Suprapubic skin (tissue), 4 donors: Measurements from ENCODE around the gene RPL34. TPM values are rescaled to one million over a fixed set of nuclear protein-coding genes. Genes with fewer than 3 reads are reported as not detected.

ENCODE experiments used
- DNase-seq, 2 donors: peaks; one replicate each; pipeline ENCODE4 v3.0.0-alpha.2; 2019; ENCODE audit warnings: low spot score in 2 of 2
- H3K27ac ChIP-seq: fragments of 200-600 bp; sonication (generic); one replicate; pipeline ENCODE4 v1.5.1; 2019
- H3K27me3 ChIP-seq: fragments of 200-600 bp; sonication (generic); one replicate; pipeline ENCODE4 v1.5.1; 2019
- H3K36me3 ChIP-seq: fragments of 200-600 bp; sonication (generic); one replicate; pipeline ENCODE4 v1.5.1; 2019
- H3K4me1 ChIP-seq: fragments of 200-600 bp; sonication (generic); one replicate; pipeline ENCODE4 v1.5.1; 2019
- H3K4me3 ChIP-seq: fragments of 200-600 bp; sonication (generic); one replicate; pipeline ENCODE4 v1.5.1; 2019; ENCODE audit warnings: mild to moderate bottlenecking
- H3K9me3 ChIP-seq: fragments of 200-600 bp; sonication (generic); one replicate; pipeline ENCODE4 v1.5.1; 2019
- CTCF ChIP-seq, 2 donors: fragments of 200-600 bp in 1 of 2; fragments of 450-650 bp in 1 of 2; sonication (generic) in 1 of 2; IDR thresholded peaks; one replicate each; pipeline ENCODE4 v1.5.1; 2016 to 2019; ENCODE audit warnings: antibody characterized with exemption in 2 of 2, mild to moderate bottlenecking in 1 of 2, moderate library complexity in 1 of 2
- EP300 ChIP-seq: sonication (generic); formaldehyde crosslinking; IDR thresholded peaks from one replicate; pipeline ENCODE4 v1.6.1; 2017; ENCODE audit warnings: antibody characterized with exemption
- POLR2A ChIP-seq, 2 donors: fragments of 450-650 bp; IDR thresholded peaks; one replicate each; pipeline ENCODE4 v1.6.1; 2017; ENCODE audit warnings: antibody characterized with exemption in 2 of 2, mild to moderate bottlenecking in 2 of 2, moderate library complexity in 2 of 2
- POLR2AphosphoS5 ChIP-seq, 3 donors: sonication (generic); formaldehyde crosslinking; IDR thresholded peaks; one replicate each; pipeline ENCODE4 v1.6.1; 2017; ENCODE audit warnings: antibody characterized with exemption in 3 of 3
- WGBS: methylation state at CpG from one replicate; pipeline ENCODE4 v1.1.5; 2018; 5-methylcytosine and 5-hydroxymethylcytosine counted together
- total RNA-seq, 4 donors: library from RNA; depleted of rRNA; stranded (reverse); fragments of >200 nt; gene quantifications; one replicate each; pipeline ENCODE4 v1.1.0, GENCODE V29; 2016

Gene RPL34
- total RNA-seq, 4 donors from 2014 or later: 704 to 1,066 (median 979) TPM

- WGBS: 71% methylated on average over 2 of the region's 2 CpGs
- H3K4me1 ChIP-seq: peaks cover 33% of the 10 kb centered on the region
- TF ChIP-seq POLR2AphosphoS5 (IDR thresholded peaks at IDR 0.05): no peak
- no peak for TF ChIP-seq EP300
- no peak for TF ChIP-seq CTCF (IDR thresholded peaks at IDR 0.05)
- TF ChIP-seq POLR2A (IDR thresholded peaks at IDR 0.05): no peak
- no peaks in the 10 kb centered on the region for H3K9me3 ChIP-seq
- no peak overlapping the region for H3K27ac ChIP-seq
- peaks cover 71% of the 10 kb centered on the region for H3K36me3 ChIP-seq
- no peak overlapping the region for H3K4me3 ChIP-seq
- H3K27me3 ChIP-seq: no peaks in the 10 kb centered on the region
- no peak for DNase-seq
Observed at GRCh38 chr4:108624263-108625056, 4.1 kb downstream of the RPL34 start.

- no peak for DNase-seq
- peaks cover 85% of the 10 kb centered on the region for H3K36me3 ChIP-seq
- WGBS: 78% methylated on average over 1 of the region's 1 CpG
- peaks cover 27% of the 10 kb centered on the region for H3K4me1 ChIP-seq
- no peak for TF ChIP-seq POLR2A (IDR thresholded peaks at IDR 0.05)
- no peak for TF ChIP-seq CTCF (IDR thresholded peaks at IDR 0.05)
- no peak for TF ChIP-seq EP300
- no peak for TF ChIP-seq POLR2AphosphoS5 (IDR thresholded peaks at IDR 0.05)
- H3K27ac ChIP-seq: no peak overlapping the region
- H3K4me3 ChIP-seq: no peak overlapping the region
- no peaks in the 10 kb centered on the region for H3K27me3 ChIP-seq
- no peaks in the 10 kb centered on the region for H3K9me3 ChIP-seq
Observed at GRCh38 chr4:108626056-108626455, 5.7 kb downstream of the RPL34 start.

GRCh38 chr4:108628411-108628810 is 8.0 kb downstream of the RPL34 start:
- peaks cover 4% of the 10 kb centered on the region for H3K4me1 ChIP-seq
- no peaks in the 10 kb centered on the region for H3K27me3 ChIP-seq
- no peak overlapping the region for H3K27ac ChIP-seq
- H3K4me3 ChIP-seq: no peak overlapping the region
- H3K36me3 ChIP-seq: peaks cover 91% of the 10 kb centered on the region
- TF ChIP-seq EP300 (no peak), POLR2AphosphoS5 (IDR thresholded peaks at IDR 0.05) (no peak), POLR2A (IDR thresholded peaks at IDR 0.05) (no peak), CTCF (IDR thresholded peaks at IDR 0.05) (no peak)
- DNase-seq: no peak
- H3K9me3 ChIP-seq: no peaks in the 10 kb centered on the region

GRCh38 chr4:108635070-108635655 is 14.8 kb downstream of the RPL34 start:
- no peak for DNase-seq
- Histone ChIP-seq H3K36me3 (peaks cover 41% of the 10 kb centered on the region), H3K4me3 (no peak overlapping the region), H3K9me3 (no peaks in the 10 kb centered on the region), H3K4me1 (no peaks in the 10 kb centered on the region), H3K27me3 (no peaks in the 10 kb centered on the region), H3K27ac (no peak overlapping the region)
- TF ChIP-seq POLR2AphosphoS5 (IDR thresholded peaks at IDR 0.05): no peak
- TF ChIP-seq POLR2A (IDR thresholded peaks at IDR 0.05): no peak
- no peak for TF ChIP-seq CTCF (IDR thresholded peaks at IDR 0.05)
- no peak for TF ChIP-seq EP300
- 79% methylated on average over 8 of the region's 8 CpGs for WGBS

- DNase-seq: no peak
- H3K9me3 ChIP-seq: no peaks in the 10 kb centered on the region
- peaks cover 30% of the 10 kb centered on the region for H3K36me3 ChIP-seq
- TF ChIP-seq POLR2AphosphoS5 (IDR thresholded peaks at IDR 0.05) (no peak), EP300 (no peak), POLR2A (IDR thresholded peaks at IDR 0.05) (no peak), CTCF (IDR thresholded peaks at IDR 0.05) (no peak)
- no peak overlapping the region for H3K27ac ChIP-seq
- H3K27me3 ChIP-seq: no peaks in the 10 kb centered on the region
- 67% methylated on average over 1 of the region's 1 CpG for WGBS
- no peaks in the 10 kb centered on the region for H3K4me1 ChIP-seq
- no peak overlapping the region for H3K4me3 ChIP-seq
Observed at GRCh38 chr4:108636246-108636645, 15.9 kb downstream of the RPL34 start.
